ENCODE results near the gene LIMK1. TPM values are rescaled to one million over a fixed set of nuclear protein-coding genes. Genes with fewer than 3 reads are reported as not detected.

The LIMK1 gene
- total RNA-seq, 1 experiment from 2014 or later: 56.3 TPM

GRCh38 chr7:74103219-74103772 is 19.7 kb downstream of the LIMK1 start:
- peak overlapping the region; percentile 73; the same call in 1 of the 2 replicates for H3K27ac ChIP-seq (ENCODE audit: low read depth, low read length)
- no TSS peak for BruUV-seq (replicated peaks)
- TF ChIP-seq ATF3 (IDR thresholded peaks at IDR 0.05): no peak
- TF ChIP-seq ELF1 (IDR thresholded peaks at IDR 0.05; ENCODE audit: borderline replicate concordance, low read depth): no peak
- TF ChIP-seq YY1 (IDR thresholded peaks at IDR 0.05; ENCODE audit: extremely low read depth, insufficient replicate concordance, low read depth, low read length): no peak
- no peak for TF ChIP-seq ZFX (IDR thresholded peaks at IDR 0.05)
- TF ChIP-seq ZNF274 (IDR thresholded peaks at IDR 0.05; ENCODE audit: low read depth, low read length): no peak
- TF ChIP-seq FOSL1 (IDR thresholded peaks at IDR 0.05; ENCODE audit: low read depth): no peak
- no peak for TF ChIP-seq POLR2AphosphoS5 (IDR thresholded peaks at IDR 0.05; ENCODE audit: low read depth, low read length)
- TF ChIP-seq EGR1 (IDR thresholded peaks at IDR 0.05; ENCODE audit: low read depth): no peak
- no peak for TF ChIP-seq REST (IDR thresholded peaks at IDR 0.05; ENCODE audit: low read depth)
- no peak for TF ChIP-seq ZBTB33 (IDR thresholded peaks at IDR 0.05; ENCODE audit: extremely low read depth, insufficient replicate concordance, low read length)
- TF ChIP-seq EZH2 (IDR thresholded peaks at IDR 0.05): no peak
- TF ChIP-seq POLR2A (IDR thresholded peaks at IDR 0.05; ENCODE audit: borderline replicate concordance, extremely low read depth, insufficient read depth, insufficient read length): no peak
- TF ChIP-seq RAD21 (IDR thresholded peaks at IDR 0.05; ENCODE audit: low read depth): no peak
- TF ChIP-seq CBX3 (IDR thresholded peaks at IDR 0.05; ENCODE audit: low read depth): no peak
- TF ChIP-seq SRF (IDR thresholded peaks at IDR 0.05; ENCODE audit: low read depth): no peak
- TF ChIP-seq SP1 (IDR thresholded peaks at IDR 0.05; ENCODE audit: low read depth): no peak
- TF ChIP-seq MAX (IDR thresholded peaks at IDR 0.05): no peak
- TF ChIP-seq CEBPB (IDR thresholded peaks at IDR 0.05; ENCODE audit: low read depth): no peak
- no peak for TF ChIP-seq TCF7L2 (IDR thresholded peaks at IDR 0.05; ENCODE audit: borderline replicate concordance, extremely low read depth, insufficient read depth, insufficient read length)
- CTCF ChIA-PET: no interaction called here
- no peak overlapping the region for H3K9ac ChIP-seq (ENCODE audit: low read length)
- intact Hi-C loops (cut with micrococcal nuclease): no loop called here
- no peak overlapping the region for H3K4me3 ChIP-seq (replicated peaks in 1 of 2; ENCODE audit: low read depth in 1 of 2, low read length in 2 of 2)
- H3K9me2 ChIP-seq (ENCODE audit: insufficient read depth): no peaks in the 10 kb centered on the region
- peaks cover 32 to 40% of the 10 kb centered on the region in 2 experiments; a peak in 3 of 4 replicates for H3K36me3 ChIP-seq (ENCODE audit: control insufficient read depth in 1 of 2, insufficient read depth in 2 of 2, low read length in 2 of 2)
- no peaks in the 10 kb centered on the region for H3K27me3 ChIP-seq (ENCODE audit: insufficient read depth, low read length)
- DNase-seq (ENCODE audit: low read depth, low spot score) (no peak), ATAC-seq (no peak)
- no peak overlapping the region for H2AFZ ChIP-seq (ENCODE audit: low read depth, low read length, poor library complexity, severe bottlenecking)
- 0 out of 2 replicates have a peak overlapping the region, but pooled peaks have one; percentile 55 for H3K4me2 ChIP-seq (ENCODE audit: low read length)
- RAD21 ChIA-PET (ENCODE audit: low non-redundant PET in 1 of 2, low total read pairs in 2 of 2, uncharacterized antibody in 2 of 2, unreplicated experiment in 2 of 2): interaction anchor here in 1 of 2 experiments (0.7 kb wide), 1 partner anchor 30 kb away, joined by 7 read pairs; no protein-coding TSS in a partner anchor
- H3K4me1 ChIP-seq (ENCODE audit: control insufficient read depth in 1 of 2, insufficient read depth in 2 of 2, low read length in 2 of 2): peaks cover 26 to 30% of the 10 kb centered on the region in 2 experiments
- peaks cover 0 to under 1% of the 10 kb centered on the region in 2 experiments; a peak in 1 of 4 replicates for H3K9me3 ChIP-seq (ENCODE audit: control insufficient read depth in 1 of 2, insufficient read depth in 1 of 2, low read depth in 1 of 2, low read length in 2 of 2)
- H3K79me2 ChIP-seq (ENCODE audit: insufficient read depth, low read length): no peaks in the 10 kb centered on the region
- POLR2A ChIA-PET: no interaction called here
- no peaks in the 10 kb centered on the region for H4K20me1 ChIP-seq (ENCODE audit: insufficient read depth)

Data from HCT116 (cell line).